ENCODE data around the gene TAS2R38.
"Not testable (repeated sequence)": the region's sequence is repeated elsewhere in the genome, so short reads cannot be mapped to it uniquely, and the experiment has no call there.

TAS2R38 gene

DNA sequence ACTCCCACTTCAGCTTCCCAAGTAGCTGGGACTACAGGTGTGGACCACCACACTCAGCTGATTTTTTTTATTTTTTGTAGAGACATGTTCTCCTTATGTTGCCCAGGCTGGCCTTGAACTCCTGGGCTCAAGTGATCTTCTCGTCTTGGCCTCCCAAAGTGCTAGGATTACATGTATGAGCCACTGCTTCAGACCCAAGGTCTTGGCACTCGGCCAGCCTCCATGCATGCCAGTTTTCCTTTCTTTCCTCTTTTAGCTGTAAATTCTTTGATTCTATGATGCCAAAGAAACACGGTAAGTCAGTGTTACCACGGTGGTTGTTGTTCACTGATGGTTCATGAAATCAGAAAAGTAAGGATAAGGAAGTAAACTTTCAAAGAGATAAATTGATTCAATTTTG lies 19.1 kb upstream of the TAS2R38 start:
- DNase-seq (ENCODE audit: low spot score) = no peak
- TF ChIP-seq, protein P1, sequence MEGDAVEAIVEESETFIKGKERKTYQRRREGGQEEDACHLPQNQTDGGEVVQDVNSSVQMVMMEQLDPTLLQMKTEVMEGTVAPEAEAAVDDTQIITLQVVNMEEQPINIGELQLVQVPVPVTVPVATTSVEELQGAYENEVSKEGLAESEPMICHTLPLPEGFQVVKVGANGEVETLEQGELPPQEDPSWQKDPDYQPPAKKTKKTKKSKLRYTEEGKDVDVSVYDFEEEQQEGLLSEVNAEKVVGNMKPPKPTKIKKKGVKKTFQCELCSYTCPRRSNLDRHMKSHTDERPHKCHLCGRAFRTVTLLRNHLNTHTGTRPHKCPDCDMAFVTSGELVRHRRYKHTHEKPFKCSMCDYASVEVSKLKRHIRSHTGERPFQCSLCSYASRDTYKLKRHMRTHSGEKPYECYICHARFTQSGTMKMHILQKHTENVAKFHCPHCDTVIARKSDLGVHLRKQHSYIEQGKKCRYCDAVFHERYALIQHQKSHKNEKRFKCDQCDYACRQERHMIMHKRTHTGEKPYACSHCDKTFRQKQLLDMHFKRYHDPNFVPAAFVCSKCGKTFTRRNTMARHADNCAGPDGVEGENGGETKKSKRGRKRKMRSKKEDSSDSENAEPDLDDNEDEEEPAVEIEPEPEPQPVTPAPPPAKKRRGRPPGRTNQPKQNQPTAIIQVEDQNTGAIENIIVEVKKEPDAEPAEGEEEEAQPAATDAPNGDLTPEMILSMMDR (IDR thresholded peaks at IDR 0.05; ENCODE audit: extremely low read depth, insufficient read depth, missing control alignments) = no peak
- in situ Hi-C loops (cut with MboI; ENCODE audit: low pct_unique_long_range_greater_than_20kb, low sequenced_read_pairs, unreplicated experiment) = no loop called here

DNA sequence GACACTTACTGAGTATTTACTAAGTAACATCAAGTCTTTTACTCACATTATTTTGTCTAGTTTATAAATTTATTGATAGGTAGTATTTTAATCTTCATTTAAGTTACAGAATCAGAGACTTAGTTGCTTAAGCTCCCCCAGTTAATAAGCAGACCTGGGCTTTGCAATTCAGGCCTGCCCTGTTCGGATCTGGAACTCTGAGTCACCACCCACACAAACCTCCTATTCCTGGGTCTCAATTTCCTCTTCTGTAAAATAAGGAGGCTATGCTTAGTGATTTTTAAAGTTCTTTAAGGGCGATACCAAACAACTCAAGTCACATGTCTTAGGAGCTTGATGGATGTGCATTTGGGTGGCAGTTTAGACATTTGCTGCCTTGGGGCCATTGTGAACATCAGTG lies 18.6 kb upstream of the TAS2R38 start:
- DNase-seq (ENCODE audit: low spot score) = no peak
- TF ChIP-seq, protein P1 (IDR thresholded peaks at IDR 0.05; ENCODE audit: extremely low read depth, insufficient read depth, missing control alignments) = no peak
- in situ Hi-C loops (cut with MboI; ENCODE audit: low pct_unique_long_range_greater_than_20kb, low sequenced_read_pairs, unreplicated experiment) = no loop called here

DNA sequence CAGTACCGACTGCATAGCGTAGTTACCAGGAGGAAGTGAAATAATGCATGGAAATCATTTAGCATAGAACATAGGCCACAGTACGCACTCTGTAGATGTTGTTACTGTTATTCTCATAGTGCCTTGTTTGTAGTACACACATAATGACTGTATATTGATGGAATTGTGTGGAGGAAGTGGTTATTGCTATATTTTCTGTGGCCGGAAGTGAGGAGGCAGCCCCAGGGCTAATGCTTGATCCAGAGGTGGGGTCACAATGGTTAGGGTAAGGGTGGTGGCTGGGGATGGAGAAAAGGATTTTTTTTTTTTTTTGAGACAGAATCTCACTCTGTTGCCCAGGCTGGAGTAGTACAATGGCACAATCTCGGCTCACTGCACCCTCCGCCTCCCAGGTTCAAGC lies 17.6 kb upstream of the TAS2R38 start:
- in situ Hi-C loops (cut with MboI; ENCODE audit: low pct_unique_long_range_greater_than_20kb, low sequenced_read_pairs, unreplicated experiment) = no loop called here
- no peak for DNase-seq (ENCODE audit: low spot score)
- TF ChIP-seq, protein P1 (IDR thresholded peaks at IDR 0.05; ENCODE audit: extremely low read depth, insufficient read depth, missing control alignments) = no peak

DNA sequence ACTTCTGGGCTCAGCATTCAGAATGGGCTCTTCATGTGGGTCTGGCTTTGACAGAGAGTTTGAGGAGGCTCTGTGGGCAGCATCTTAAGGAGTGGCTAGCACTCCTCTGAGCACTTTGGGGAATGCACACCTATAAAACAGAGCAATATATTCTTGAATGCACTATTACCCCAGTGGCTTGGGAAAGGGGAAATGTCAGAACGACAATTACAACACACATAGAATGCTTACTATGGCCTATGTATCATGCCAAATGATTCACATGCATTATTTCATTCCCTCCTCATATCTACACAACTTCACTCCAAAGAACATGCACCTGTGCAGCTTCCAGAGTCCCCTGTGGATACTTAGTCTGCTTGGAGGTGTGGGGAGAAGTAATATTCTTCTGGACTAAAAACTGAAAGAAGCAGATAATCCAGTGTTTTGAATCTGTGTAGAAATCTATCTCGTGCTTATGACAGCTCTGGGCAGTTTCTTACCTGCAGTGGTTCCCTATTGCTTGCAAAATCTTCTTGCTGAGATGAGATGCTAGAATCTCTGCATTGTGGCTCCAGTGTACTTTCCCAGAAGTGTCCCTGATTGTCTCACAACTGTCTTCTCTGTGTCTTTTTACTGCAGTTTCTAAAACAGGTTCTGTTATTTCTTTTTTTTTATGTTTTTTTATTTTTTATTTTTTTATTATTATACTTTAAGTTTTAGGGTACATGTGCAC lies 16.6 kb upstream of the TAS2R38 start:
- no peak for DNase-seq (ENCODE audit: low spot score)
- in situ Hi-C loops (cut with MboI; ENCODE audit: low pct_unique_long_range_greater_than_20kb, low sequenced_read_pairs, unreplicated experiment) = no loop called here

DNA sequence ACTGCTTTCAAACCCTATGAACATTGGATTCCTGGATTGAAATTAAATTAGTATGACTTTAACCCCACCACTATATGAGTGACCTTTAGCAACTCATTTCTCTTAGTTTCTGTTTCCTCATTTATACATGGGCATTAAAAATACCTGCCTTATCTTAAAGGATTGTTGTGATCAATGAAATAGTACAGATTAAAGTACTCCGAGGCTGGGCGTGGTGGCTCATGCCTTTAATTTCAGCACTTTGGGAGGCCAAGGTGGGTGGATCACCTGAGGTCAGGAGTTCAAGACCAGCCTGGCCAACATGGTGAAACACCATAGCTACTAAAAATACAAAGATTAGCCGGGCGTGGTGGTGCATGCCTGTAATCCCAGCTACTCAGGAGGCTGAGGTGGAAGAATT lies 14.2 kb upstream of the TAS2R38 start:
- DNase-seq (ENCODE audit: low spot score); in situ Hi-C loops (cut with MboI; ENCODE audit: low pct_unique_long_range_greater_than_20kb, low sequenced_read_pairs, unreplicated experiment): not testable (repeated sequence)

More for the DNA sequence above, 16.6 kb upstream of the TAS2R38 start:
- TF ChIP-seq, protein P1 (IDR thresholded peaks at IDR 0.05; ENCODE audit: extremely low read depth, insufficient read depth, missing control alignments) = no peak

DNA sequence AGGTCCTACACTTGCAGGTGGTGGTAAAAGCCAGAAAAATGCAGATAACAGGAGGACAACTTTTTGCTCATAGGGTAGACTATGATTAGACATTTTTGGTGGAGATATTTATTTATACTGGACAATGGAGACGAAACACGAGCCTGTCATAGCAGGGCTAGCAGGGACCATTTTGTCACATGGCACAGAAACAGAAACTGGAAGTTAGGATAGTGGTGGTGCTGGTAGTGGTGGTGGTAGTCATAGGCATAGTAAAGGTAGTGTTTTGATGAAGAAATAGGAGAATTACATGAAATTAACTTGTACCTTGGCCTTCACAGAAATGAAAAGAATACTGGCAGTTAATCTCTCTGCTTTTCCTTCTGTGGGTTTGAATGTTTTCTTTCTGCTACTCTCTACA lies 13.3 kb upstream of the TAS2R38 start:
- TF ChIP-seq, protein P1 (IDR thresholded peaks at IDR 0.05; ENCODE audit: extremely low read depth, insufficient read depth, missing control alignments) = no peak
- in situ Hi-C loops (cut with MboI; ENCODE audit: low pct_unique_long_range_greater_than_20kb, low sequenced_read_pairs, unreplicated experiment) = no loop called here

DNA sequence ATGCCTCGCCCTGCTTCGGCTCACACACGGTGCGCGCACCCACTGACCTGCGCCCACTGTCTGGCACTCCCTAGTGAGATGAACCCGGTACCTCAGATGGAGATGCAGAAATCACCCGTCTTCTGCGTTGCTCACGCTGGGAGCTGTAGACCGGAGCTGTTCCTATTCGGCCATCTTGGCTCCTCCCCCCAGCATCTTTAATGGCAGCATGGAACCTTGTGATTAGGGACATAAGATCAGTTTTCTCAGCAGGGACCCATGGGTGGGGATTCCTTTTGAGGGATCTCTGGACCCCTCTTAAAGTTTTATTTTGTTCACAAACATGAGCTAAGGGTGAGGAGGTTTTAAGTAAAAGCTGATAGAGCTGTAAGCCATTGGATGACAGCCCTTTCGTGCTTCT lies 12.4 kb upstream of the TAS2R38 start:
- DNase-seq (ENCODE audit: low spot score); in situ Hi-C loops (cut with MboI; ENCODE audit: low pct_unique_long_range_greater_than_20kb, low sequenced_read_pairs, unreplicated experiment): not testable (repeated sequence)

More for the DNA sequence above, 13.3 kb upstream of the TAS2R38 start:
- DNase-seq (ENCODE audit: low spot score) = no peak

DNA sequence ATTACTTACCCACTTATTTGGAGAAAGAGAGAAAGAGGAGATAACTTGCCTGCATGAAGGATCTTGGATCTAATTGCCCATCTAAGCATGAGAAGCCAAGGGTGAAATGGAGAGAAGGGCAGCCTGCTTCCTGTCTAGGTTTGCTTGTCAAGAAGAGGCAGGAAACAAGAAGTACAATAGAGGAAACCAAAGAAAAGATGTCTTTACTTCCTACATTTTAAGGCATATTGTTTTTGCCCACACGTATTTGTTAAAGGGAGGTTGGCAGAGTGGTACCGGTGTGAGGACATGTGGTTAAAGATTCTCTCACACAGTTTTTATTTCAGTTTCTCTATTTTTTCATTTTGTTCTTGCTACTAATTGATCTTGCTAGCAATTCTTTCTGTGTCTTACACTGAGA lies 6.0 kb upstream of the TAS2R38 start:
- TF ChIP-seq, protein P1 (IDR thresholded peaks at IDR 0.05; ENCODE audit: extremely low read depth, insufficient read depth, missing control alignments) = no peak
- in situ Hi-C loops (cut with MboI; ENCODE audit: low pct_unique_long_range_greater_than_20kb, low sequenced_read_pairs, unreplicated experiment) = no loop called here
- DNase-seq (ENCODE audit: low spot score) = no peak

Data from GM13977 (cell line).